Measurements from ENCODE around the gene BOC. TPM values are rescaled to one million over a fixed set of nuclear protein-coding genes. Genes with fewer than 3 reads are reported as not detected.

The BOC gene
- total RNA-seq, 1 donor from 2014 or later: 7.1 TPM

DNA sequence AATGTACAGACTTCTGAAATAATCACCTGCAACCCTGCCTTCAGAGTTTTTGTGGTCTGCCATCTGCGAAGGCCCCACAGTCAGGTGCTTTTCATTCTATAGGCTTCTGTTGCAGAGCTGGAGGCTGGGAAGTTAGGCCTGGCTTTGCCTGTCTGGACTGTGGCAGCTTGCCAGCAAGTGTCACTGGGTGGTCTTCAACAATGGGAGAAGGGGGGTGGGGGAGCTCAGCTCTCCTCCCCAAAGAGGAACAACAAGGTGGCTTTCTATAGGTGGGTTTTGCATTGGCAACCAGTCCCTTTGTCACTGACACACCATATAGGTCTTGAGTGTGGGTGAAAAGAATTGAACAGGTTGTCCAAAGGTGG lies 7.3 kb downstream of the BOC start:
- DNase-seq (ENCODE audit: missing footprints): no peak
- no peak for ATAC-seq
- intact Hi-C loops (cut with DNase I): no loop called here

DNA sequence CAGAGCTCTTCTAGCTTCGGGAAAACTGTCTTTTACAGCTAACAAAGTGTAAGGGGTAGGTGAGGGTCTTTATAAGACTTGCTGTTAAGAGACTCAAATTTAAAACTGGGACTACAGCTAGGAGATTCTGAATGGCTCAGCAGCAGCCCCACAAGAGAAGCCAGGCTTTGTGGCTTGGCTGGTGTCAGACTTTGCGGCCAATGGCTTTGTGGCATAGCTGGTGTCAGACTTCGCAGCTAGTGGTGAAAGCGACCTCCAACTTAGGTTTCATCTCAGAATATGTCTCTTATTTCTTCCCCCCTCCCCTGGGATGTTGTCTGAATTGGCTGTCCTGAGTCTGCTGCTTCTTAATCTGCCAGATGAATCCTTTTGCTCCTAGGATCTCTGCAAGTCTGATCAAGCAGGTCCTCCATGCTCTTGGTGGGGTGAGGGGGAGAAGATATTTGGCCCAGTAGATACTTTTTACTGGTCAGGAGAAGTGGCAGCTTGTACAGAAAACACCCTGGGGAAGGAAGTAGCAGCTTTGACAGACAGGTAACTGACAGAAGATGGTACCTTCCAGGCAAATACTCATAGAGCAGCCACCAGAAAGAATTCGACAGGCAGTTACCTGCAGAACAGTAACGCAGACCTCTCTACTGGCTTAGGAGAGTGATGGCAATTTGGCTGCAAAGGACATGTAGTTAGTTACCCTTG lies 8.4 kb downstream of the BOC start:
- ATAC-seq: no peak
- intact Hi-C loops (cut with DNase I): no loop called here

DNA sequence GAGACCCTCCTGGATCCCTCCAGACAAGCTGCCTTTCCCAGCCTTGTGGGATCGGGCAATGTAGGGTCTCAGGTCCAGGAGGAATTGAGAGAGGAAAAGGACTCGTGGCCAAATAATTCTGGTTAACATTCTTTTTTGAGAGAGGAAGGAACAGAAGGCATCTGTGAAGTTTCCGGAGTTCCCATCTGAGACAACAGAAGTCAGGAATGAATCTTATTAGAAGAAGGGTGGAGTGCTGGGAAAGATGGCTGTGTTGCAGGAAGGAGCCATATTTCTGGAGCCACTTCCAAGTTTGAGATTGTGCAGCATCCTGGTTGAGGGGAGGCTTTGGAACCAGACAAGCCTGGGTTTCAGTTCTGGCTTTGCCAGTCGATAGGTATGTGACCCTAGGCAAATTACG lies 9.4 kb downstream of the BOC start:
- intact Hi-C loops (cut with DNase I): no loop called here
- ATAC-seq: no peak
- DNase-seq (ENCODE audit: missing footprints): no peak

More for the DNA sequence above, 8.4 kb downstream of the BOC start:
- no peak for DNase-seq (ENCODE audit: missing footprints)

DNA sequence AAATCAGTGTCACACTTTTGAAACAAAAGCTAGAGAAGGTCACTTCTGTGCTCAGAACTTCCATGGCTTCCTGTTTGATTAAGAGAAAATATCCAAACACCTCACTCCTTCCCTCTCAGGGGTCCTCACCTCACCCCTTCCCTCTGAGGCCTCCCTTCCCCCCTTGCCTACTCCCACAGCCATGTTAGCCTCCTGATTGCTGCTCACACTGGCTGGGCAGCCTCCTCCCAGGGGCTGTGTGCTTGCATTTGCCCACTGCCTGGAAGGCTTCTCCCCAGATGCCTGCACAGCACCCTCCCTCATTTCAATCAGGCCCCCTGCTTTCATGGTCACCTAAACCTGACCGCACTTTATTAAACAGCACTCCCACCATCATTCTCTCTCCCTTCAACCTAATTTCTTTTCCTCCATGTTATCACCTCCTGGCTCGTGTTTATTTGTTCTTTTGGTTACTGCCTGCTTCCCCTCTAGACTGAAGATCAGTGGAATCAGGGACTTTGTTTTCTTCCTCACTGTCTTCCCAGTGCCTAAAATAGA lies 10.4 kb downstream of the BOC start:
- DNase-seq (ENCODE audit: missing footprints) (no peak), ATAC-seq (no peak)
- intact Hi-C loops (cut with DNase I): no loop called here

DNA sequence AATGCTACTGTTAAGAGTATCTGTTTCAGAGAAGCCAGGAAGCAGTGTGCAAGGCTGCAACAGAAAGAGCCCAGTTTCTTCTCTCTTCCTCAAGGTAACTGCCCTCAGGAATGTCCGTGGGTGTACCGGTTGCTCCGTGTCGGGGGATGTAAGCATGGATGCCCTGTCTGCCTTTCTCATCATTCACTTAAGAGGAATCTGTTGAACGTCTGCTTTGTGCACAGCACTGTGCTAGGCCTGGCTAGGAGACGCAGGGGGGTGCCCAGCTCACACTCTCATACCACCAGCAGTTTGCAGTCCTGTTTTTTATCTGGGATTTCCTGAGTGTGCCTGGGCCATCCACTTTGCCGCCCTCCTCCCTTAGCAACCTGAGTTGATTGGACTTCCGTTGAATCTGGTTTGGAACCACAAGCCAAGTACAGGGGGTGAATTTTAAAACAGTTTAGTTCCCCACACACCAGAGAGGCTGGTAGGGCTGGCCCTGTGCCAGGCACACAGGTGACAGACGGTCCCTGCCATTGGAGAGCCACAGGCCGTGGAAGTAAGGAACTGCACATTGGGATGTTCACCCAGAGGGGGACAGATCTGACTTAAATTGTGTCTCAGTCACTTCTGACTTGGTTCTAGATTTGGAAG lies 11.2 kb downstream of the BOC start:
- intact Hi-C loops (cut with DNase I): no loop called here
- DNase-seq (ENCODE audit: missing footprints) (no peak), ATAC-seq (no peak)

GRCh38 chr3:113223475-113224281 lies 12.3 kb downstream of the BOC start:
- no peak for DNase-seq (ENCODE audit: missing footprints)
- no peak for ATAC-seq
- intact Hi-C loops (cut with DNase I): no loop called here

DNA sequence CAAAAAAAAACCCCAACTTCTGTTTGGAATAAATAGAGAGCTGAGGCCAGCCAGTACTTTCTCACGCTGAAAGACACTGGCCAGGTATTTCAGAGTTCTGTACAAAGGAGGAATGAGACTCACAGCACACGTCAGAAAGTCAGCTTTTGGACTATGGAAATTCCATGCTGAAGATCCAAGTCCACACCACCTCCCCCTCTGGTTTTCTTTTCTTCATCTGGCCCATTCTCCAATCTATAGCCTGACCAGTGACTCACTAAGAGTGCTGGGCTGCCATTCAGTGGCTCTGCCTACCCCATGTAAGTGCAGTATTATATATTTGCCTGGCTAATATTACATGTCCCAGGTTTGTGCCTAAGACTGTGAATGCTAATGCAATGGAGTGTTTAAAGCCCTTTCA lies 13.9 kb downstream of the BOC start:
- intact Hi-C loops (cut with DNase I): no loop called here
- no peak for DNase-seq (ENCODE audit: missing footprints)
- no peak for ATAC-seq

GRCh38 chr3:113226491-113226890 lies 15.1 kb downstream of the BOC start:
- intact Hi-C loops (cut with DNase I): no loop called here
- no peak for ATAC-seq
- no peak for DNase-seq (ENCODE audit: missing footprints)

- no peak for ATAC-seq
- intact Hi-C loops (cut with DNase I): no loop called here
These were observed 15.8 kb downstream of the BOC start for GRCh38 chr3:113227146-113227545.

GRCh38 chr3:113228498-113229286 lies 17.3 kb downstream of the BOC start:
- ATAC-seq (no peak), DNase-seq (ENCODE audit: missing footprints) (no peak)
- intact Hi-C loops (cut with DNase I): no loop called here

More at GRCh38 chr3:113227146-113227545, 15.8 kb downstream of the BOC start:
- DNase-seq (ENCODE audit: missing footprints): no peak

DNA sequence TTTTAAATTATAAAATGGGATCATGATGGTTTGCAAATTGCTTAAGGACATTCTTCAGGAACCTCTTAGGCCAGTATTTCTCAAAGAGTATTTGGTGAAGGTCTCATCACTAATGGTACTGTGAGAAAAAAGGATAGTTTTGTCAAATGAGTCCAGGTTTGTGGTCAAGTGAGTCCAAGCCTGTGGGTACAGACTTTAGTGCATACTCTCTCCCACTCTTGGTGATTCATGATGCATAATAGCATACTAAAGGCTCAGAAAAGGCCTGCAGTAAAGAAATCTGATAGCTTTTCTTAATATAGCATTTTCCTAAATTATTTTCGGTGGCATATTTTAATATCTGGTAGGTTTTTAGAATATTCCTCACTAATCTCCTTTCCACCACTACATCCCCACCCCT lies 20.0 kb downstream of the BOC start:
- no peak for ATAC-seq
- intact Hi-C loops (cut with DNase I): no loop called here
- no peak for DNase-seq (ENCODE audit: missing footprints)

- DNase-seq (ENCODE audit: missing footprints): no peak
- intact Hi-C loops (cut with DNase I): no loop called here
- ATAC-seq: no peak
These were observed 20.5 kb downstream of the BOC start for GRCh38 chr3:113231827-113232253.

- ATAC-seq: no peak
- intact Hi-C loops (cut with DNase I): no loop called here
- no peak for DNase-seq (ENCODE audit: missing footprints)
These were observed 21.0 kb downstream of the BOC start for GRCh38 chr3:113232342-113232741.

GRCh38 chr3:113233497-113233896 lies 22.1 kb downstream of the BOC start:
- ATAC-seq (no peak), DNase-seq (ENCODE audit: missing footprints) (no peak)
- intact Hi-C loops (cut with DNase I): no loop called here

- intact Hi-C loops (cut with DNase I): no loop called here
- no peak for ATAC-seq
These were observed 22.7 kb downstream of the BOC start for GRCh38 chr3:113234028-113234427.

DNA sequence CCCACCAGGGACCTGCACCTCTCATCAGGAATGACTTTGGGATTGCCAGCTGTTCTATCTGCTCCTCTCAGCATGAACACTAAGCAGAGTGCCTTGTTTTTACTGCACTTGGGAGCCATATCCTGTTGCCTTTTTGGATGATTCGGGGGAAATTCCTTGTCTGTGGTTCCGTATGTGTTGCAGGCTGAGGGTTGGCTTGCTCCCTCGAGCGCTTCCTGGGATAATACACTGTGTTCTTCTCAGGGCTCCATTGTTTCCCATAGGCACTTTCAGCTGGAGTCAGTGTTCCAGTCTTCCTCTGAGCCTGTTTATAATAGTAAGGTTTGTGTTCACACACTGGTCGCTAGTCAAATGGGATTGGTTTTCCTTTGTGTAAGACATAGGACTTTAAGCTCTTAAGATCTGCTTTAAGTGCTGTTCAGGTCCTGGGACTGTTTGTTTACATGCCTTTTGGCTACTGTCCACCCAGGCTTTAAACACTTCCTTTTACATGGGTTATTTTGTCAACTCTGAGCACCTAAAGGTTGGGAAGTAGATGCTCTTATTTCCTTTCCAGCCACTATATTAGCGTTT lies 23.4 kb downstream of the BOC start:
- intact Hi-C loops (cut with DNase I): no loop called here

More at GRCh38 chr3:113234028-113234427, 22.7 kb downstream of the BOC start:
- DNase-seq (ENCODE audit: missing footprints): no peak

DNA sequence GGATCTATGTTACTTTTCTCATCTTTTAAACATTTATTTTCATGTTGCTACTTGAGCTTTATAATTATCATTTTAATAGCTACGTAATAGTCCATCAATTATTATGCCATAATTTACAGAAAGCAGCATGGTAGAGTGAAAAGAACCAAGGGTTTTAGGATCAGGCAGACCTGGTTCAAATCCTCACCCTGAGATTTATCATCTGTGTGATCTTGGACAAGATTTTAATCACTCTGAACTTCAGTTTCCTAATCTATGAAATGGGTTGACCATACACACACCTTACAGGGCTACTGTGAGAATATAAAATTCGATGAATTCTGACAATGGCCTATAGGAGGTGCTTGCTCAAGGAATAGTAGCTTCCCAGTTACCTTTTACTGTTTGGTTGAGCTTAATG lies 27.1 kb downstream of the BOC start:
- intact Hi-C loops (cut with DNase I): no loop called here
- DNase-seq (ENCODE audit: missing footprints): no peak
- no peak for ATAC-seq

More for the DNA sequence above, 23.4 kb downstream of the BOC start:
- no peak for DNase-seq (ENCODE audit: missing footprints)
- ATAC-seq: peak; percentile 43

DNA sequence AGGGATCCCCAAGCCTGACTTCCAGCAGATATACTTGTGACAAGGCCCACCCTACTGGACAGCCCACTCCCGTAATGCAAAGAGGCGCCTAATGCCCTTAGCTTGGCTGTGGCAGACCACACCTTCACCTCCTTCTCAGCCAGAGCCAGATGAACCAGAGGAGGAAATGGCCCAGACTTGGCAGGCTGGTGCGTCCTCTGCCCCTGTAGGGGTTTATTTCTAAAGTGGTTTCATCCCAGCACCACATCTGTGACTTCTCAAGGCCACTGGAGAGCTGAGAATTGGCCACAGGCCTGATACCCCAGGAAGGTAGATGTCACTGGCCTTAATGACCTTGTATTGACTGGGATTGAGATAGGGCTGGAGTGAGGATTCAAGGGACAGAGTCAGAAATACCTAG lies 29.5 kb downstream of the BOC start:
- ATAC-seq (no peak), DNase-seq (ENCODE audit: missing footprints) (no peak)
- intact Hi-C loops (cut with DNase I): no loop called here

Measured in Right ventricle myocardium inferior (tissue), 1 donor.